Measurements from ENCODE around the gene EGLN3.

GRCh38 chr14:33901426-33902155 lies 49.3 kb downstream of the EGLN3 start:
- no peak for TF ChIP-seq CTCF (conservative IDR thresholded peaks at IDR 0.05)
- no peak for TF ChIP-seq ZFX (IDR thresholded peaks at IDR 0.05)

Measured in C4-2B (cell line).